ENCODE data around the gene ADGRV1.

Gene ADGRV1

DNA sequence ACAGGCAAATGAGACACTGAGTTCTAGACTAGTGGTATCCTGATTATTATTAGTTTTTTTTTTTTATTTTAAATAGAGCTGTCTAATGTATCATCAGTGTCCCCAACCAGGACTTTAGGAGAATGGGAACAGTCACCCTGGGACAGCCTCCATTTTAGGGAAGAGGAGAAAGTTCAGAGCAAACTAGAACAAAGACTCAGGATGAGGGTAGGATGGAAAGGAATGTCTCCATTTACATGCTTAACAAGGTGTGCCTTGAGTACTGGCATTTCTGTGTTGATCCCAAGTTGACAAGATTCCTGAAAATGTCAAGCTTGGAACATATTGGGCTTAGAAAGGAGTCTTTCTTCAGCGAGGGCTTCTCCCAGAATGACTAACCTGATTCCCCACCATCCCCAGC is 601.0 kb downstream of the ADGRV1 start:
- no peak for DNase-seq (ENCODE audit: low spot score)
- in situ Hi-C loops (cut with MboI; ENCODE audit: low pct_unique_long_range_greater_than_20kb, low sequenced_read_pairs, unreplicated experiment): no loop called here
- TF ChIP-seq, protein P1, sequence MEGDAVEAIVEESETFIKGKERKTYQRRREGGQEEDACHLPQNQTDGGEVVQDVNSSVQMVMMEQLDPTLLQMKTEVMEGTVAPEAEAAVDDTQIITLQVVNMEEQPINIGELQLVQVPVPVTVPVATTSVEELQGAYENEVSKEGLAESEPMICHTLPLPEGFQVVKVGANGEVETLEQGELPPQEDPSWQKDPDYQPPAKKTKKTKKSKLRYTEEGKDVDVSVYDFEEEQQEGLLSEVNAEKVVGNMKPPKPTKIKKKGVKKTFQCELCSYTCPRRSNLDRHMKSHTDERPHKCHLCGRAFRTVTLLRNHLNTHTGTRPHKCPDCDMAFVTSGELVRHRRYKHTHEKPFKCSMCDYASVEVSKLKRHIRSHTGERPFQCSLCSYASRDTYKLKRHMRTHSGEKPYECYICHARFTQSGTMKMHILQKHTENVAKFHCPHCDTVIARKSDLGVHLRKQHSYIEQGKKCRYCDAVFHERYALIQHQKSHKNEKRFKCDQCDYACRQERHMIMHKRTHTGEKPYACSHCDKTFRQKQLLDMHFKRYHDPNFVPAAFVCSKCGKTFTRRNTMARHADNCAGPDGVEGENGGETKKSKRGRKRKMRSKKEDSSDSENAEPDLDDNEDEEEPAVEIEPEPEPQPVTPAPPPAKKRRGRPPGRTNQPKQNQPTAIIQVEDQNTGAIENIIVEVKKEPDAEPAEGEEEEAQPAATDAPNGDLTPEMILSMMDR (IDR thresholded peaks at IDR 0.05; ENCODE audit: extremely low read depth, insufficient read depth, missing control alignments): no peak

DNA sequence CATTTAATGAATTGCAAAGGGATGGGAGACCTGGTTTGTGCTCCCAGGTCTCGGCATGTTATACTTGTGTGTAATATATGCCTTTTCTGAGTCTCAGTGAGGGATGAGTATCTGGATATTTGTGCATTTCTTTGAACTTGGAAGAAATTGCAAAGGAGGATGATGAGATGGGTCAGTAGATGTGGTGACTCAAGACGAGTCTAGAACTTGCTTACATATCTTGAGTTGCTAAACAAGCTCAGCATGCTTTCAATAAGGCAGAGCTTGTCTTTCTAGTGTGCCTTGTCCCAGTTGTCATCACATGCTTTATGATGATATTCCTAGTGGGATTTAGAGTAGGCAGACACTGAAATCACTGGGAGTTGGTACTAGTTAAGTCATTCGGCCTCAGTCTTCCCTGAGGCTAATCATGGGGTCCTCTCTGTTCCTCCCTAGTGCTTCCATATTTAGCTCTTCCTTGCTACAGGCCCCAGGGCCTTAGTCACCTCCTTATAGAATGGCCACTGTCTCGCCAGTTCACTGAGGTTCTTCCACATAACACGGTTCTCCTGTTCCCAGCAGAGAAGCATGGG is 602.2 kb downstream of the ADGRV1 start:
- no peak for DNase-seq (ENCODE audit: low spot score)
- TF ChIP-seq, protein P1 (IDR thresholded peaks at IDR 0.05; ENCODE audit: extremely low read depth, insufficient read depth, missing control alignments): no peak
- in situ Hi-C loops (cut with MboI; ENCODE audit: low pct_unique_long_range_greater_than_20kb, low sequenced_read_pairs, unreplicated experiment): no loop called here

DNA sequence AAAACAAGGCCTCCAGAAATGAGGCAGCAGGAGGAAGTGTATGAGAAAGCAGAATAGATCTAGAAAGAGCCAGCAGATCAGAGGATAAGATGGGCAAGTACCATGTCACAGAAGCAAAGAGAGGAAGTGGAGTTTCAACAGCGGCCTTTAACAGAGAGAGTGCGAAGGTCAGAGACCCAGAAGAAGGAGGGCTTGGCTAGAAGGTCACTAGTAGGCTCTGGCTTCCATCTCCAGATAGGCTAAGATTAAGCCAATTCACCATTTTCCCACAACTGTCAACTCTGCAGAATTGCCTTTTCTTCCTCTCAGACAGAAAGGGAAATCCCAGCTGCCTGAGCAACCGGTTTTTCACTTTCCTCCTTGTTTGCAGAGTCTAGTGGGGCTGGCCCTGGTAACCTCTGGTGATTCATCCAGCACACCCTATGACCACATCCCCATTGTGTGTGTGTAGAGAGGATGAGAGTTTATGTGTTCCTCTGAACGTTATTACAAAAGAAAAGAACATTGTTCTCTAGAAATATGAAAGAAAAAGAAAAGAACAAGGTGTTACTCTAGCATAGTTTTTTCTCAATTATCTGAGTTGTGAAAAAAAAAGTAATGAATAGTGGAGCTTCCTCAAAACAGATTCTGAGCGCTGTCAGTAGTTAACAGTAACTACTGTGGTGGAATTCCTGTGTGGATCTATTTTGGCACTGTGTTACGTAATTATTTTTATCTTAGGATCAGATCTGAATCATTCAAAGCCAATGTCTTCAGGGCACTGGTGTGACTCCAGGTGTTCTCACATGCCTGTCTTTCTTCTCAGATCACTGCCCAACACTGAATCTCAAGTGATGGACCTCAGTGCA is 604.2 kb downstream of the ADGRV1 start:
- DNase-seq (ENCODE audit: low spot score): peak; percentile 50
- TF ChIP-seq, protein P1 (IDR thresholded peaks at IDR 0.05; ENCODE audit: extremely low read depth, insufficient read depth, missing control alignments): no peak
- in situ Hi-C loops (cut with MboI; ENCODE audit: low pct_unique_long_range_greater_than_20kb, low sequenced_read_pairs, unreplicated experiment): no loop called here

DNA sequence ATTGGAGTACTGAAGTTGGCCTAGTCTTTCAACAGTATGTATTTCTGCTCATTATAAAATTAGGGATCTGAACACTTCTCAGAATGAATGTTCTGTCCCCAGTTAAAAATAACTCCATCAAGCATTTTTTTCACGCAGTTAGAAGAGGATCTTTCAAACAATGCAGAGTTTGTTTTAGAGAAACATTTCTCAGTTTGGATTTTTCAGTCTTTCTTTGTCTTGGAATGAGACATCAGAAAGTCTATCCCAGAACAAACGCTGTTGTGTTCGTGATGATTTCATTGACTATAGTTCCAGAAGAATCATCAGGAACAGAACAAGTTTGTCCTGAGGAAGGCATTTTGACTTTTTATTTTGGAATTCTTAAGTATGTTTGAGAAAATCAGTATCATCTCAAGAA is 605.8 kb downstream of the ADGRV1 start:
- no peak for DNase-seq (ENCODE audit: low spot score)
- TF ChIP-seq, protein P1 (IDR thresholded peaks at IDR 0.05; ENCODE audit: extremely low read depth, insufficient read depth, missing control alignments): no peak
- in situ Hi-C loops (cut with MboI; ENCODE audit: low pct_unique_long_range_greater_than_20kb, low sequenced_read_pairs, unreplicated experiment): no loop called here

DNA sequence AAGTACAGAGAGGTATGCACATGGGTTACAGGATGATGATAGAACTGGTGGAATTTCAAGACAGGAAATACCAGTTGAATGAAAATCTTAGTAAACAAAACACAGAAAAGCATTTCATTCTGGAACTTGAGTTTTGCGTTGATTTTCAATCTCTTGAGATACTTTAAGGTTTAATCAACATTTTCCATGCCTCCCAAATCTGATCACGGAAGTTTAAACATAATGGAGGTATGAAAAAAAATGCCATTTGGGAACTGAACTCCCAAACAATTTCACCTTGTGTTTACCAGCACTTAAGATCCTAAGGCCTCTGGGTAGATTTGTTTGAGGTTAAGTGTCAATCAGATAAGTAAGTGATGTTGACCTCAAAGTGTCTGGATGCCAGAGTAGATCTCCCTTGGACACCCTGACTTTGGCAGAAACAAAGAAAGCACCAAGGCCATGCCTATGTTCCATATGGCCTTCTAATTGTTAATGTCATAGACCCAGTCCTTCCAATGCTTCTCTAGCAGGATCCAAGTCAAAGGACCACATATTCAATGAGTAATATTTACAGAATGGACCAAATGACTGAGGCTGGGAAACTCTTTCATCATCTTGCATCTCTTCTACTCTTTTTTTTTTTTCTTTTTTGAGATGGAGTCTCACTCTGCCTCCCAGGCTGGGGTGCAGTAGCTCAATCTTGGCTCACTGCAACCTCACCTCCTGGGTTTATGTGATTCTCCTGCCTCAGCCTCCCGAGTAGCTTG is 607.6 kb downstream of the ADGRV1 start:
- TF ChIP-seq, protein P1 (IDR thresholded peaks at IDR 0.05; ENCODE audit: extremely low read depth, insufficient read depth, missing control alignments): no peak
- in situ Hi-C loops (cut with MboI; ENCODE audit: low pct_unique_long_range_greater_than_20kb, low sequenced_read_pairs, unreplicated experiment): no loop called here
- DNase-seq (ENCODE audit: low spot score): no peak

DNA sequence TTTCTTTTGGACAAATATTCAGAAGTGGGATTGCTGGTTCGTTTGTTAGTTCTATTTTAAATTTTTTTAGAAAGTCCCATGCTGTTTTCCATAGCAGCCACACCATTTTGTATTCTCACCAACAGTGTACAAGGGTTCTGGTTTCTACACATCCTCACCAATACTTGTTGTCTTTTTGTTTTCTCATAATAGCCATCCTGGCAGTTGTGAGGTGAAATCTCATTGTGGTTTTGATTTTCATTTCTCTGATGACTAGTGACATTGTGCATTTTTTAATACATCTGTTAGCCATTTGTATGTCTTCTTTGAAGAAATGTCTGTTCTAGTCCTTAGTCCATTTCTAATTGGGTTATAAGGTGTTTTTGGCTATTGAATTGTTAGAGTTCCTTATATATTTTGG is 610.3 kb downstream of the ADGRV1 start:
- TF ChIP-seq, protein P1 (IDR thresholded peaks at IDR 0.05; ENCODE audit: extremely low read depth, insufficient read depth, missing control alignments): no peak
- DNase-seq (ENCODE audit: low spot score): no peak
- in situ Hi-C loops (cut with MboI; ENCODE audit: low pct_unique_long_range_greater_than_20kb, low sequenced_read_pairs, unreplicated experiment): no loop called here
